Measurements from ENCODE around the gene SET.
"Not testable (repeated sequence)": the region's sequence is repeated elsewhere in the genome, so short reads cannot be mapped to it uniquely, and the experiment has no call there.

SET gene

DNA sequence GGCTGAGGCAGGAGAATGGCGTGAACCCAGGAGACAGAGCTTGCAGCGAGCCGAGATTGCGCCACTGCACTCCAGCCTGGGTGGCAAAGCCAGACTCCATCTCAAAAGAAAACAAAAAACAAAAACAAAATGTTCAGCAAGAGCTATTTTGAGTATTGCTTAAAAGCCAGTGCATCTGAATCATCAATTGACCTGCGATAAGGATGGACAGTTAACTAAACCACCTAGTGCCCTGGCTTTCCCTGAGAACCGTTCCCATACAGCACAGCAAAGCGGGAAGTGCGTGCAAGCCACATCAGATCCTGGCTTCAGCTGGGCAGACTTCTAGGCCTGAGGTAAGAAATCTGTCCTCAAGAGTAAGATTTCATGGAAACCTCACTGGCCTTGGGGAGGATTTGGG, 35.1 kb upstream of the SET start:
- DNase-seq (ENCODE audit: extremely low read depth, low read depth): no peak
- TF ChIP-seq, protein P1, sequence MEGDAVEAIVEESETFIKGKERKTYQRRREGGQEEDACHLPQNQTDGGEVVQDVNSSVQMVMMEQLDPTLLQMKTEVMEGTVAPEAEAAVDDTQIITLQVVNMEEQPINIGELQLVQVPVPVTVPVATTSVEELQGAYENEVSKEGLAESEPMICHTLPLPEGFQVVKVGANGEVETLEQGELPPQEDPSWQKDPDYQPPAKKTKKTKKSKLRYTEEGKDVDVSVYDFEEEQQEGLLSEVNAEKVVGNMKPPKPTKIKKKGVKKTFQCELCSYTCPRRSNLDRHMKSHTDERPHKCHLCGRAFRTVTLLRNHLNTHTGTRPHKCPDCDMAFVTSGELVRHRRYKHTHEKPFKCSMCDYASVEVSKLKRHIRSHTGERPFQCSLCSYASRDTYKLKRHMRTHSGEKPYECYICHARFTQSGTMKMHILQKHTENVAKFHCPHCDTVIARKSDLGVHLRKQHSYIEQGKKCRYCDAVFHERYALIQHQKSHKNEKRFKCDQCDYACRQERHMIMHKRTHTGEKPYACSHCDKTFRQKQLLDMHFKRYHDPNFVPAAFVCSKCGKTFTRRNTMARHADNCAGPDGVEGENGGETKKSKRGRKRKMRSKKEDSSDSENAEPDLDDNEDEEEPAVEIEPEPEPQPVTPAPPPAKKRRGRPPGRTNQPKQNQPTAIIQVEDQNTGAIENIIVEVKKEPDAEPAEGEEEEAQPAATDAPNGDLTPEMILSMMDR (IDR thresholded peaks at IDR 0.05; ENCODE audit: low read depth, low read length): no peak

DNA sequence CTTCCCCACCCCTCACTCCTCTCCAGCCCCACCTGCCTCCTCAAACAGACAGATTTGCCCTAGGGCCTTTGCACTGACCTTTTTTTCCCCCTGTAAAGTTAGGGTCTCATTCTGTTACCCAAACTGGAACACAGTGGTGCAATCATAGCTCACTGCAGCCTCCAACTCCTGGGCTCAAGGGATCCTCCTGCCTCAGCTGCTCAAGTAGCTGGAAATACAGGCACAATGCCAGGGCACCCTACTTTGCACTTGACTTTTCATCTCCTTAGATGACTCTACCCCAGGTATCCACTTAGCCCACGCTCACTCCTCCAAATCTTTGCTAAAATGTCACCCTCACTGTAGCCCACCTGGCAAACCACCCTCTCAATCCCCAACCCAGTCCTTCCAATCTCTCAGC, 34.5 kb upstream of the SET start:
- TF ChIP-seq, protein P1 (IDR thresholded peaks at IDR 0.05; ENCODE audit: low read depth, low read length): no peak
- DNase-seq (ENCODE audit: extremely low read depth, low read depth): no peak

DNA sequence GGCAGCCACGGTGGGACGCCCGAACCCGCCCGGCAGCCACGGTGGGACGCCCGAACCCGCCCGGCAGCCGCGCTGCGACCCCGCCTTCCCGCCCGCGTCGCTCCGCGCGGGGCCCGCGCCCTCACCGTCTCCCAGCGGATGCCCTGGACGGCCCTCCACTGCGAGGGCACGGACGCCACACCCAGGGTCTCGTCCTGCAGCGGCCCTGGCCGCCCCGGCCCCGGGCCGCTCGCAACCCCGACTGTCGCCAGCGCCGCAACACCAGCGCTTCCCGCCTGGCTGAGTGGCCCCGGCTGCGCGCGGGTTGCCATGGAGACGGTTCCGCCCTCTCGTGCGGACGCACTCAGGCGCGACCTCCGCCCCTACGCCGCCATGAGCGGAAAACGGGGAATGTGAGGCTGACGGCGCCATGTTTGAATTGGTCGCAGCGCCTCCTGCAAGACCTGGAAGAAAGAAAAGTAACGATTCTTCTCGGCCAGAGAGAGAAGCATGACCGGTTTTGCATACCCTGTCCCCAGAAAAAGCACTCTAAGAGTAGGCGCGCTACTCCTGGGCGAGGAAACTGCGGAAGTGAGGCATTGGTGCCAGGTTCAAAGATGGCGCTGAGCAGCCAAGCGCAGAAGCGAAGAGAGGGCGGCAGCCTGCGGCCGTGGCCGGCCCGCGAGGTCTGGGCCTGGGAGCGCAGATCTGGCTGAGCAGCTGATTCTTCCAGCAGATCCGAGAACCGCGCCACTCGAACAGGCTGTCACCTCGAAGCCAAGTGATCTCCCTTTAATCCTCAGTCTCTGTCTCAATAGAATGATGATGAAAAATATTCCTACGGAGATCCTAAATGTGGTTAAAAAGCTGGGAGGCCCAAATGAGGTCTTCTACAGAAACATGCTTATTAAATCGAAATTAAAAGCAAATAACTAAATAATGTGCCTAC, 32.3 kb upstream of the SET start, which contains the start of gene DYNC2I2:
Gene DYNC2I2, minus strand, starts transcription at position 432 of the 928 bp plus-strand sequence. Its CDS starts 121 bp downstream, at position 311.
- TF ChIP-seq, protein P1 (IDR thresholded peaks at IDR 0.05; ENCODE audit: low read depth, low read length): no peak
- peak; percentile 74 for DNase-seq (ENCODE audit: extremely low read depth, low read depth)

DNA sequence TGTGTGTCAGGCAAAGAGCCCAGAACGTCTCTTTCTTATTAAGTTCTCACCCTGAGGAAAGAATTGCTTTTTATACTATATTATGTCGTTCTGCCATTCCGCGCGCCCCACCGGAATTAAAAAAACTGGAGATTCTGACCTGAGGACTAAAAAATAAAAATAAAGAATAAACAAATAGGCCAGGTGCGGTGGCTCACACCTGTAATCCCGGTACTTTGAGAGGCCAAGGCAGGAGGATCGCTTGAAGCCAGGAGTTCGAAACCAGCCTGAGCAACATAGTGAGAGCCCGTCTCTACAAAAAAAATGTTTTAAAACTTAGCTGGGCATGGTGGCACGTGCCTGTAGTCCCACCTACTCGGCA, 31.7 kb upstream of the SET start:
- no peak for DNase-seq (ENCODE audit: extremely low read depth, low read depth)
- TF ChIP-seq, protein P1 (IDR thresholded peaks at IDR 0.05; ENCODE audit: low read depth, low read length): no peak

DNA sequence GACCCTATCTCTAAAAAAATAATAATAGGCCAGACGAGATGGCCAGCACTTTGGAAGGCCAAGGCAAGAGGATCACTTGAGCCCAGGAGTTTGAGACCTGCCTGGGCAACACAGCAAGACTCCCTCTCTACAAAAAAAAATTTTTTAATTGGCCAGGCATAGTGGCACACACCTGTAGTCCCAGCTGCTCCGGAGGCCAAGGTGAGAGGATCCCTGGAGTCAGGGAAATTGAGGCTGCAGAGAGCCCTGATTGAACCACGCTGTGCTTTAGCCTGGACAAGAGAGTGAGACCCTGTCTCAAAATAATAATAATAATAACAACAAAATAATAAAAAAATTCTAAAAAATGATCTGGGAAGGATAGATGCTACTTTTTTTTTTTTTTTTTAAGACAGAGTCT, 31.2 kb upstream of the SET start:
- no peak for DNase-seq (ENCODE audit: extremely low read depth, low read depth)
- TF ChIP-seq, protein P1 (IDR thresholded peaks at IDR 0.05; ENCODE audit: low read depth, low read length): no peak

DNA sequence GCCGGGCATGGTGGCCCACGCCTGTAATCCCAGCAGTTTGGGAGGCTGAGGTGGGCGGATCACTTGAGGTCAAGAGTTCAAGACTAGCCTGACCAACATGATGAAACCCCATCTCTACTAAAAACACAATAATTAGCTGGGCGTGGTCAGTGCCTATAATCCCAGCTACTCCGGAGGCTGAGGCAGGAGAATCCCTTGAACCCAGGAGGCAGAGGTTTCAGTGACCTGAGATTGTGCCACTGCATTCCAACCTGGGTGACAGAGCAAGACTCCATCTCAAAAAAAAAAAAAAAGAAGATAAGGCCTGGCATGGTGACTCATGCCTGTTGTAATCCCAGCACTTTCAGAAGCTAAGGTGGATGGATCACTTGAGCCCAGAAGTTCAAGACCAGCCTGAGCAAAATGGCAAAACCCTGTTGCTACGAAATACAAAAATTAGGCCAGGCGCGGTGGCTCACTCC, 22.5 kb upstream of the SET start:
- DNase-seq (ENCODE audit: extremely low read depth, low read depth): not testable (repeated sequence)

DNA sequence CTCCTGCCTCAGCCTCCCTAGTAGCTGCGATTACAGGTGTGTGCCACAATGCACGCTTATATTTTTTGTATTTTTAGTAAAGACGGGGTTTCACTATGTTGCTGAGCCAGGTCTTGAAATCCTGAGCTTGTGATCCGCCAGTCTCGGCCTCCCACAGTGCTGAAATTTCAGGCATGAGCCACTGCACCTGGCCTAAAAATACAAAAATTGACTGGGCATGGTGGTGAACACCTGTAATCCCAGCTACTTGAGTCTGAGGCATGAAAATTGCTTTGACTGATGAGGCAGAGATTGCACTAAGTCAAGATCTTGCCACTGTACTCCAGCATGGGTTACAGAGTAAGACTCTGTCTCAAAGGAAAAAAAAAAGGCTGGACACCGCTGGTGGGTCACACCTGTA, 19.2 kb upstream of the SET start:
- DNase-seq (ENCODE audit: extremely low read depth, low read depth): no peak
- TF ChIP-seq, protein P1 (IDR thresholded peaks at IDR 0.05; ENCODE audit: low read depth, low read length): no peak

Measured in AG09319 (cell line).